ENCODE results near the gene ZC3H11A. TPM values are rescaled to one million over a fixed set of nuclear protein-coding genes. Genes with fewer than 3 reads are reported as not detected.

Gene ZC3H11A
- total and polyA plus RNA-seq, 2 experiments from 2014 or later: 28.2 to 97.3 TPM

- Mint-ChIP-seq H3K36me3 (ENCODE audit: low read depth) (peaks cover 95% of the 10 kb centered on the region), H3K4me1 (peaks cover 4% of the 10 kb centered on the region; the same call in 2 of the 3 replicates), H3K4me3 (no peak overlapping the region), H3K9me3 (peaks cover 35% of the 10 kb centered on the region), H3K27me3 (ENCODE audit: insufficient read depth, low read depth, poor library complexity) (peaks cover 5% of the 10 kb centered on the region), H3K27ac (no peak overlapping the region)
- TF ChIP-seq REST (IDR thresholded peaks at IDR 0.05; ENCODE audit: unreplicated experiment): no peak
- TF ChIP-seq EZH2phosphoT487 (IDR thresholded peaks at IDR 0.05; ENCODE audit: unreplicated experiment): no peak
- TF ChIP-seq ZNF331 (CRISPR knock-in tag; IDR thresholded peaks at IDR 0.05; ENCODE audit: low read depth): no peak
- TF ChIP-seq NANOG (IDR thresholded peaks at IDR 0.05; ENCODE audit: borderline replicate concordance): no peak
- no peak for TF ChIP-seq ZNF114 (CRISPR knock-in tag; IDR thresholded peaks at IDR 0.05)
- no peak for TF ChIP-seq JUNB (IDR thresholded peaks at IDR 0.05; ENCODE audit: unreplicated experiment)
- TF ChIP-seq ETS1 (IDR thresholded peaks at IDR 0.05): no peak
- no peak for TF ChIP-seq STAT1 (IDR thresholded peaks at IDR 0.05; ENCODE audit: unreplicated experiment)
- no peak for TF ChIP-seq EZH2 (IDR thresholded peaks at IDR 0.05; ENCODE audit: low read depth, unreplicated experiment)
- ATAC-seq (no peak), DNase-seq (ENCODE audit: low spot score) (no peak)
- Histone ChIP-seq H3K79me2 (replicated peaks; ENCODE audit: insufficient read depth) (peaks cover 7% of the 10 kb centered on the region; the same call in 1 of the 2 replicates), H3F3A (replicated peaks; ENCODE audit: low read depth) (0 out of 2 replicates have a peak, but pooled peaks cover 4% of the 10 kb centered on the region), H4K20me1 (replicated peaks; ENCODE audit: insufficient read depth) (no peaks in the 10 kb centered on the region; the same call in 1 of the 2 replicates), H3K4me3 (no peak overlapping the region), H2AFZ (no peak overlapping the region), H3K27me3 (ENCODE audit: insufficient read depth) (no peaks in the 10 kb centered on the region), H3K27ac (ENCODE audit: low read depth) (no peak overlapping the region), H3K36me3 (ENCODE audit: insufficient read depth) (peaks cover 50% of the 10 kb centered on the region), H3K4me2 (no peak overlapping the region), H3K9me2 (ENCODE audit: insufficient read depth) (no peaks in the 10 kb centered on the region), H3K4me1 (ENCODE audit: insufficient read depth) (no peaks in the 10 kb centered on the region)
Measured at GRCh38 chr1:203840208-203840808, 44.9 kb downstream of the ZC3H11A start.

- Mint-ChIP-seq H3K27ac (no peak overlapping the region), H3K36me3 (ENCODE audit: low read depth) (peaks cover 91% of the 10 kb centered on the region), H3K9me3 (peaks cover 35% of the 10 kb centered on the region), H3K4me1 (peaks cover 4% of the 10 kb centered on the region; the same call in 2 of the 3 replicates), H3K27me3 (ENCODE audit: insufficient read depth, low read depth, poor library complexity) (peaks cover 6% of the 10 kb centered on the region), H3K4me3 (no peak overlapping the region)
- Histone ChIP-seq H3K4me3 (no peak overlapping the region), H2AFZ (no peak overlapping the region), H3K36me3 (ENCODE audit: insufficient read depth) (peaks cover 51% of the 10 kb centered on the region), H3F3A (replicated peaks; ENCODE audit: low read depth) (0 out of 2 replicates have a peak, but pooled peaks cover 4% of the 10 kb centered on the region), H3K4me1 (ENCODE audit: insufficient read depth) (no peaks in the 10 kb centered on the region), H3K27ac (ENCODE audit: low read depth) (no peak overlapping the region), H4K20me1 (replicated peaks; ENCODE audit: insufficient read depth) (no peaks in the 10 kb centered on the region; the same call in 1 of the 2 replicates), H3K27me3 (ENCODE audit: insufficient read depth) (no peaks in the 10 kb centered on the region), H3K4me2 (no peak overlapping the region), H3K9me2 (ENCODE audit: insufficient read depth) (no peaks in the 10 kb centered on the region), H3K79me2 (replicated peaks; ENCODE audit: insufficient read depth) (peaks cover 7% of the 10 kb centered on the region; the same call in 1 of the 2 replicates)
- DNase-seq (ENCODE audit: low spot score) (no peak), ATAC-seq (no peak)
- TF ChIP-seq CREB1 (CRISPR knock-in tag; IDR thresholded peaks at IDR 0.05; ENCODE audit: low read depth): no peak
- no peak for TF ChIP-seq ZNF331 (CRISPR knock-in tag; IDR thresholded peaks at IDR 0.05; ENCODE audit: low read depth)
- no peak for TF ChIP-seq EZH2phosphoT487 (IDR thresholded peaks at IDR 0.05; ENCODE audit: unreplicated experiment)
- no peak for TF ChIP-seq ETS1 (IDR thresholded peaks at IDR 0.05)
- TF ChIP-seq NANOG (IDR thresholded peaks at IDR 0.05; ENCODE audit: borderline replicate concordance): no peak
- no peak for TF ChIP-seq CTCF (conservative IDR thresholded peaks at IDR 0.05; ENCODE audit: low read depth in 2 of 2)
- TF ChIP-seq EZH2 (IDR thresholded peaks at IDR 0.05; ENCODE audit: low read depth, unreplicated experiment): no peak
Measured at GRCh38 chr1:203842559-203842876, 47.1 kb downstream of the ZC3H11A start.
